GM21529 (cell line): ENCODE measurements around the gene PERCC1.

Source experiments
- ATAC-seq: cut with Tn5 transposase; IDR thresholded peaks from one replicate; pipeline ENCODE4 v1.9.1; 2021; ENCODE audit not compliant: unreplicated experiment

Gene PERCC1

GRCh38 chr16:1430759-1431496 is at the start of gene PERCC1:
Gene PERCC1 (plus strand): TSS chr16:1431078. CDS start chr16:1432594, 1,516 bp downstream.
- ATAC-seq, result no peak

- no peak for ATAC-seq
Measured at GRCh38 chr16:1381612-1382406, 49.1 kb upstream of the PERCC1 start.

- ATAC-seq, result no peak
Measured at GRCh38 chr16:1383556-1383955, 47.3 kb upstream of the PERCC1 start.

- ATAC-seq, result no peak
Measured at GRCh38 chr16:1385232-1385631, 45.6 kb upstream of the PERCC1 start.

GRCh38 chr16:1387331-1387730 is 43.5 kb upstream of the PERCC1 start:
- no peak for ATAC-seq

GRCh38 chr16:1389762-1390161 is 41.1 kb upstream of the PERCC1 start:
- ATAC-seq, result no peak

- no peak for ATAC-seq
Measured at GRCh38 chr16:1390239-1390779, 40.6 kb upstream of the PERCC1 start.

GRCh38 chr16:1392826-1393225 is 38.1 kb upstream of the PERCC1 start:
- no peak for ATAC-seq

GRCh38 chr16:1393613-1394176 is 37.2 kb upstream of the PERCC1 start:
- ATAC-seq, result no peak

GRCh38 chr16:1394367-1394951 is 36.4 kb upstream of the PERCC1 start:
- no peak for ATAC-seq

GRCh38 chr16:1395444-1396031 is 35.3 kb upstream of the PERCC1 start:
- no peak for ATAC-seq

- no peak for ATAC-seq
Measured at GRCh38 chr16:1397779-1398178, 33.1 kb upstream of the PERCC1 start.

GRCh38 chr16:1398351-1398750 is 32.5 kb upstream of the PERCC1 start:
- ATAC-seq, result no peak

GRCh38 chr16:1398826-1399581 is 31.9 kb upstream of the PERCC1 start:
- ATAC-seq, result no peak

GRCh38 chr16:1401061-1401757 is 29.7 kb upstream of the PERCC1 start:
- no peak for ATAC-seq

- no peak for ATAC-seq
Measured at GRCh38 chr16:1401758-1402154, 29.1 kb upstream of the PERCC1 start.

- no peak for ATAC-seq
Measured at GRCh38 chr16:1403036-1403435, 27.8 kb upstream of the PERCC1 start.

- no peak for ATAC-seq
Measured at GRCh38 chr16:1403733-1404132, 27.1 kb upstream of the PERCC1 start.

- no peak for ATAC-seq
Measured at GRCh38 chr16:1407753-1408152, 23.1 kb upstream of the PERCC1 start.
